NCI-H1048 (cell line): ENCODE data around the gene DIS3L2.

Experiments used
- DNase-seq: peaks from one replicate; lab custom pipeline; 2025; lab: John Stamatoyannopoulos, UW

The DIS3L2 gene

GRCh38 chr2:231957913-231958763 lies 3.4 kb upstream of the DIS3L2 start:
- DNase-seq, result no peak

- DNase-seq, result no peak
Measured at GRCh38 chr2:231960810-231961348, 634 bp upstream of the DIS3L2 start.

- no peak for DNase-seq
Measured at GRCh38 chr2:231965102-231965501, 3.6 kb downstream of the DIS3L2 start.

GRCh38 chr2:231966886-231967285 lies 5.4 kb downstream of the DIS3L2 start:
- DNase-seq, result no peak

GRCh38 chr2:231968820-231969219 lies 7.3 kb downstream of the DIS3L2 start:
- DNase-seq, result no peak

GRCh38 chr2:231970461-231970860 lies 8.9 kb downstream of the DIS3L2 start:
- no peak for DNase-seq

GRCh38 chr2:231975001-231975400 lies 13.5 kb downstream of the DIS3L2 start:
- DNase-seq, result no peak

- no peak for DNase-seq
Measured at GRCh38 chr2:231977430-231977829, 15.9 kb downstream of the DIS3L2 start.

- no peak for DNase-seq
Measured at GRCh38 chr2:231984992-231985391, 23.5 kb downstream of the DIS3L2 start.

- DNase-seq, result no peak
Measured at GRCh38 chr2:231985823-231986261, 24.3 kb downstream of the DIS3L2 start.

- no peak for DNase-seq
Measured at GRCh38 chr2:231987124-231987727, 25.7 kb downstream of the DIS3L2 start.

GRCh38 chr2:231988179-231988866 lies 26.8 kb downstream of the DIS3L2 start:
- no peak for DNase-seq

- DNase-seq, result no peak
Measured at GRCh38 chr2:231991664-231992063, 30.2 kb downstream of the DIS3L2 start.

GRCh38 chr2:231992888-231993287 lies 31.4 kb downstream of the DIS3L2 start:
- no peak for DNase-seq

GRCh38 chr2:231996797-231997540 lies 35.5 kb downstream of the DIS3L2 start:
- DNase-seq, result no peak

- no peak for DNase-seq
Measured at GRCh38 chr2:231998046-231998445, 36.5 kb downstream of the DIS3L2 start.

- no peak for DNase-seq
Measured at GRCh38 chr2:232000439-232000838, 38.9 kb downstream of the DIS3L2 start.

GRCh38 chr2:232001073-232001472 lies 39.6 kb downstream of the DIS3L2 start:
- DNase-seq, result no peak

GRCh38 chr2:232006253-232006652 lies 44.7 kb downstream of the DIS3L2 start:
- no peak for DNase-seq

- DNase-seq, result no peak
Measured at GRCh38 chr2:232008907-232009638, 47.6 kb downstream of the DIS3L2 start.

- no peak for DNase-seq
Measured at GRCh38 chr2:232009639-232010274, 48.2 kb downstream of the DIS3L2 start.
